WI38 (cell line): ENCODE results near the gene ZNF587B.

Experiments used
- H3K4me3 ChIP-seq: 2 replicates; pipeline ENCODE4 v1.5.1; 2011; ENCODE audit warnings: low read depth, mild to moderate bottlenecking, control low read depth, low read length
- TF ChIP-seq, protein P1 (sequence below): IDR thresholded peaks from 2 replicates; pipeline ENCODE4 v1.5.1; 2012; ENCODE audit warnings: low read depth, mild to moderate bottlenecking, control low read depth, low read length

Gene ZNF587B

DNA sequence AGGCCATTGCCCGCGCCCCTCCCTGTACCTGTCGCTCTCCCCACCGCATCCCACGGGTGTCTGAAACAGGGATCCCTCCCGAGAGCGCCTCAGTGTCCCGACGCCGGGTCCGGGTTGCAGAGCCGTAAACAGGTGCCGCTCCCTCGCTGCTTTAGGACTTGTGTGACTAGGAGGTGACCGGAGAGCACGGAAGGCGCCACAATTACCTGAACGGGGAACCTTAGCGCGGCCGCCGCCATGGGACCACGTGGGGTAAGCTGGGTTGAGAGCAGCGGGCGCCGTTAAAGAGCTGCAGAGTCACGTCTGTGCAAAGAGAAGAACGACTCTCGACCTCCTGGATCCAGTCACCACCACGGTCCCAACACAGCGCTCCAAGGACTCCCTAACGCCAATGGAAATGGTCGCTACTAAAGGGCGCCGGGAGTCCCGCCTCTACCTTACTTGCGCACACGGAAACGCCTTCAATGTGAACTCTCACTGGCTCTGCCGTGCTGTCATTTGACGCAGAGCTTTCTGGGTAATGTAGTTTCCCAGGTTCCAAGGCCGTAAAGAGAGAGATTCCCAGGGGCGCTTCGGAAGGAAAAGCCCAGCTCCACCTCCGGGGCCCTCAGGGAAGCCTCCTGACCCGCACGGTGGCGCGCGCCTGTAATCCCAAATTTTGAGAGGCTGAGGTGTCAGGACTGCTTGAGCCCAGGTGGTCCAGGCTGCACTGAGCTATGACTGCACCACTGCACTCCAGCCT lies 15.4 kb upstream of the ZNF587B start, which contains the start of gene ZNF552:
Gene ZNF552, minus strand, starts transcription at position 409 of the 742 bp plus-strand sequence. Its CDS starts 170 bp downstream, at position 239.
- peak within 1 kb of the TSS; percentile 91 for H3K4me3 ChIP-seq
- TF ChIP-seq, protein P1, sequence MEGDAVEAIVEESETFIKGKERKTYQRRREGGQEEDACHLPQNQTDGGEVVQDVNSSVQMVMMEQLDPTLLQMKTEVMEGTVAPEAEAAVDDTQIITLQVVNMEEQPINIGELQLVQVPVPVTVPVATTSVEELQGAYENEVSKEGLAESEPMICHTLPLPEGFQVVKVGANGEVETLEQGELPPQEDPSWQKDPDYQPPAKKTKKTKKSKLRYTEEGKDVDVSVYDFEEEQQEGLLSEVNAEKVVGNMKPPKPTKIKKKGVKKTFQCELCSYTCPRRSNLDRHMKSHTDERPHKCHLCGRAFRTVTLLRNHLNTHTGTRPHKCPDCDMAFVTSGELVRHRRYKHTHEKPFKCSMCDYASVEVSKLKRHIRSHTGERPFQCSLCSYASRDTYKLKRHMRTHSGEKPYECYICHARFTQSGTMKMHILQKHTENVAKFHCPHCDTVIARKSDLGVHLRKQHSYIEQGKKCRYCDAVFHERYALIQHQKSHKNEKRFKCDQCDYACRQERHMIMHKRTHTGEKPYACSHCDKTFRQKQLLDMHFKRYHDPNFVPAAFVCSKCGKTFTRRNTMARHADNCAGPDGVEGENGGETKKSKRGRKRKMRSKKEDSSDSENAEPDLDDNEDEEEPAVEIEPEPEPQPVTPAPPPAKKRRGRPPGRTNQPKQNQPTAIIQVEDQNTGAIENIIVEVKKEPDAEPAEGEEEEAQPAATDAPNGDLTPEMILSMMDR = no peak

DNA sequence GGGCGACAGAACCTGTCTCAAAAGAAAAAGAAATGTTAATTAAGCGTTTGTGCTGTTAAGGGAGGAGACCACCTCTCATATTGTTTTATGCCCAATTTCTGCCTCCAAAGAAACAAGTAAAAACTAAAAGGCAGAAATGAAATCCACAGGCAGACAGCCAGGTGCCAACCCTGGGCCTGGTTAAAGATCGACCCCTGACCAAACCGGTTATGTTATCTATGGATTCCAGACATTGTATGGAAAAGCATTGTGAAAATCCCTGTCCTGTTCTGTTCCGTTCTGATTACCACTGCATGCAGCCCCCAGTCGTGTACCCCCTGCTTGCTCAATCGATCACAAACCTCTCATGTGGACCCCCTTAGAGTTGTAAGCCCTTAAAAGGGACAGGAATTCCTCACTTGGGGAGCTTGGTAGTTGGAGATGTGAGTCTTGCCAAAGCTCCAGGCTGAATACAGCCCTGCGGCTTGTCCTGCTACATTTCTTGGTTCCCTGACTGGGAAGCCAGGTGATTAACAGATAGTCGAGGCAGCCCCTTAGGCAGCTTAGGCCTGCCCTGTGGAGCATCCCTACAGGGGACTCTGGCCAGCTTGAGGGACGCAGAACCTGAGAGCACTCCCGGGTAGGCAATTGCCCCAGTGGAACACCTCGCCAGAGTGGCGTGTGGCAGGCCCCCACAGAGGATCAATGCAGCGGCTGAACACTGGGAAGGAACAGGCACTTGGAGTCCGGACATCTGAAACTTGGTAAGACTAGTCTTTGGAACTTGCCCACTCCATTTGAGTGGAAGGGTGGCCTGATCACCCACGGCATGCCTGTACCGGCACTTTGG lies 14.6 kb upstream of the ZNF587B start:
- TF ChIP-seq, protein P1 = no peak
- peak overlapping the region; percentile 91 for H3K4me3 ChIP-seq

DNA sequence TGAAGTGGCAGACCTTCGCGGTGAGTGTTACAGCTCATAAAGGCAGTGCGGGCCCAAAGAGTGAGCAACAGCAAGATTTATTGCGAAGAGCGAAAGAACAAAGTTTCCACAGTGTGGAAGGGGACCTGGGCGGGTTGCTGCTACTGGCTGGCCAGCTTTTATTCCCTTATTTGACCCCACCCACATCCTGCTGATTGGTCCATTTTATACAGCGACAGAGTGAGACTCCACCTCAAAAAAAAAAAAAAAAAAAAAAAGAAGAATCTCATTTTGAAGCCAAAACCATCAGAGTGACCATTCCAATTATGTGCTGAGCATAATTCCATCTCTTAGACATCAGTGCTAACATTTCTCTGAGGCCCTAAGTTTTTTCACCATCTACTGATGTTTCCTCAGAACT lies 13.4 kb upstream of the ZNF587B start:
- TF ChIP-seq, protein P1 = no peak
- H3K4me3 ChIP-seq = no peak overlapping the region

DNA sequence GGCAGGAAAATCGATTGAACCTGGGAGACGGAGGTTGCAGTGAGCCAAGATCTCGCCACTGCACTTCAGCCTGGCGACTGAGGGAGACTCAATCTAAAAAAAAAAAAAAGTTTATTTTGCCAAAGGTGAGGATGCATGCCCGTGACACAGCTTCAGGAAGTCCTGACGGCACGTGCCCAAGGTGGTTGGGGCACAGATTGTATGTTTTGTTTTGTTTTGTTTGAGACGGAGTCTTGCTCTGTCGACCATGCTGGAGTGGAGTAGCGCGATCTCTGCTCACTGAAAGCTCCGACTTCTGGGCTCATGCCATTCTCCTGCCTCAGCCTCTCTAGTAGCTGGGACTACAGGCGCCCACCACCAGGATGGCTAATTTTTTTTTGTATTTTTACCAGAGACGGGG lies 12.1 kb upstream of the ZNF587B start:
- TF ChIP-seq, protein P1 = no peak
- no peak overlapping the region for H3K4me3 ChIP-seq

DNA sequence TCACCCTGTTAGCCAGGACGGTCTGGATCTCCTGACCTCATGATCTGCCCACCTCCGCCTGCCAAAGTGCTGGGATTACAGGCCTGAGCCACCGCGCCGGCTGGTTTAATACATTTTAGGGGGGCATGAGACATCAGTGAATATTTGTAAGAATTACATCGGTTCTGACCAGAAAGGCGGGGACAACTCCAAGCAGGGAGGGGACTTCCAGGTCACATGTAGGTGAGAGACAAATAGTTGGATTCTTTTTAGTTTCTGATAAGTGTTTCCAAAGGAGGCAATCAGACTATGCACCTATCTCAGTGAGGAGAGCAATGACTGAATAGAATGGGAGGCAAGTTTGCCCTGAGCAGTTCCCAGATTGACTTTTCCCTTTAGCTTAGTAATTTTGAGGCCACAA lies 11.7 kb upstream of the ZNF587B start:
- TF ChIP-seq, protein P1 = no peak
- H3K4me3 ChIP-seq = no peak overlapping the region

DNA sequence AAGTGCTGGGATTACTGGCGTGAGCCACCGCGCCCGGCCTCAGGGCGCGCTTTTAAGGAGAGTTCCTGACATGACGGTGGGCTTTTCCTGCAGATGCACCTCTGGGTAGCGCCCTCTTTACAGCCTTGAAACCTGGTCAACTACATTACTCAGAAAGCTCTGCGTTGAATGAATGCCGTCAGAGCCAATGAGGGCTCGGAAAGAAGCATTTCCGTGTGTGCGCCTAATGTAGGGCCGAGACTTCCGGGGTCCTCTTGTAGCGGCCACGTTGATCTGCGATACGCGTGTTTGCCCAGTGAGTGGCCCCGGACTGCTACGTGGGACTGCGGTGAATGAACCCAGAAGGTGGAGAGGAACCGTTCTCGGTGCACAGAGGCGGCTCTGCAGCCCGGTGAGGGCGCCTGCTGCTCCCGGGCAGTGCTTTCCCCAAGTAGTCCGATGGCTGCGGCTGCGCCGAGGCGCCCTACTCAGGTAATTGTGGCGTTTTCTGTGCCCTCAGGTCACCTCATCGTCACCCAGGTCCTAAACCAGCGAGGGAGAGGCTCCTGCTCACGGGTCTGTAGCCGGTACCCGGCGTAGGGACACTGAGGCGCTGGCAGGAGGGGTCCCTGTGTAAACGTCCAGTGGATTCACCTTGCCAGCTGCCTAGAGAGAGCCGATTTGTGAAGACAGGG lies 10.5 kb upstream of the ZNF587B start:
- TF ChIP-seq, protein P1 = no peak

More for the DNA sequence above, 10.5 kb upstream of the ZNF587B start:
- H3K4me3 ChIP-seq = peak overlapping the region; percentile 85
